Activated CD4-positive, alpha-beta T cell treated with anti-CD3 and anti-CD28 coated beads, Interleukin-2, Interleukin-6, amounts not matched to agents 100 ng/mL and 50 ng/mL, durations not matched to agents 16 hours and 8 hours (primary cell): ENCODE results near the gene DGKQ.

Experiments used
- DNase-seq: peaks from one replicate; pipeline ENCODE4 v3.0.0-alpha.2; 2020

Gene DGKQ

GRCh38 chr4:972651-973424 is 531 bp downstream of the DGKQ start:
- peak; percentile 51 for DNase-seq

GRCh38 chr4:971666-972500 is 1.5 kb downstream of the DGKQ start:
- DNase-seq = no peak

GRCh38 chr4:970854-971520 is 2.4 kb downstream of the DGKQ start:
- no peak for DNase-seq

- no peak for DNase-seq
Observed at GRCh38 chr4:970046-970745, 3.2 kb downstream of the DGKQ start.

- no peak for DNase-seq
Observed at GRCh38 chr4:968621-969394, 4.6 kb downstream of the DGKQ start.

GRCh38 chr4:968221-968620 is 5.1 kb downstream of the DGKQ start:
- no peak for DNase-seq

GRCh38 chr4:967113-968104 is 6.0 kb downstream of the DGKQ start:
- no peak for DNase-seq

GRCh38 chr4:966266-967112 is 6.9 kb downstream of the DGKQ start:
- DNase-seq = no peak

- no peak for DNase-seq
Observed at GRCh38 chr4:965766-966134, 7.6 kb downstream of the DGKQ start.

- DNase-seq = no peak
Observed at GRCh38 chr4:965048-965765, 8.2 kb downstream of the DGKQ start.

GRCh38 chr4:964346-965025 is 8.9 kb downstream of the DGKQ start:
- no peak for DNase-seq

GRCh38 chr4:963276-964225 is 9.8 kb downstream of the DGKQ start:
- DNase-seq = no peak

- DNase-seq = no peak
Observed at GRCh38 chr4:962231-963208, 10.8 kb downstream of the DGKQ start.

- DNase-seq = no peak
Observed at GRCh38 chr4:961351-962230, 11.8 kb downstream of the DGKQ start.
